NT2/D1 (cell line): Measurements from ENCODE around the gene CEP295NL.

Experiments used
- SUZ12 ChIP-seq: IDR thresholded peaks from 2 replicates; pipeline ENCODE4 v1.6.1; 2011; ENCODE audit not compliant: insufficient read length, insufficient read depth; ENCODE audit errors: extremely low read depth
- YY1 ChIP-seq: IDR thresholded peaks from 2 replicates; pipeline ENCODE4 v1.6.1; 2011; ENCODE audit not compliant: insufficient read length, insufficient read depth
- ZNF274 ChIP-seq: IDR thresholded peaks from 2 replicates; pipeline ENCODE4 v1.6.1; 2011; ENCODE audit warnings: mild to moderate bottlenecking, low read depth, low read length

DNA sequence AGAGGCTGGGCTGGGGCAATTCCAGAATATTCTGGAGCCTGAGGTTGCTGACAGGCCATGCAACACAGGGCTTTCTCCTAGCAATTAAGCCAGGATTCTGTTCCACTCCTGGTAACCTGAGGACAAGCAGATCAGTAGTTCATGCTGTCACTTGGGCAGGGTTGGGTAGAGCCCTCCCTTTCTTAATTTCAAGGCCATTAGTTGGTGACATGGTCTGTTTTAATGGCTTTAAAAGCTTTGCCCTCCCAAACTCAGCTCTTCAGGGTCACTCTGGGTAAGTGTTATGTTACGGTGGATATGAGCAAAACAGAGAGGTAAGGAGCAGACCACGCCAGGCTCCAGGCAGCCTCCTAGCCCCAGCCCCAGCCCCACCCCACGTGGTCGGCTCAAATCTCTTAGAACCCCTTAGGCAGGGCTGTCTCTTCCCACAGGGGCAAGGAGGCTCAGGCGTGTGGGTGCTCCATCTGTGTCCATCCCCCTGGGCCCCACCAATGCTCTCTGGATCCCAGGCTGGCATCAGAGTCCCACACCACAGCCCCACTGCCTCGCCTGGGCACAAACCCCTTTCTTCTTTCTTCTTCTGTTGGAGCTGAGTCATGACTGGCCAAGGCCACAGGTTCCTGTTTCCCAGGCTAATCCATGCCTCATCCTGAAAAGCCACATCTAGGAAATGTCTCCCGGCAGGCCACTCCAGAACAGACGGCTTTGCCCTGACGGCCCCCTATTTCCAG is 27.5 kb downstream of the CEP295NL start:
- no peak for TF ChIP-seq ZNF274
- no peak for TF ChIP-seq YY1
- no peak for TF ChIP-seq SUZ12
